Common myeloid progenitor, CD34-positive (primary cell): ENCODE data around the gene KRTAP6-2.

Source experiments
- CTCF ChIA-PET: fragments of 350-600 bp; sonication (Branson Sonifier 250); formaldehyde crosslinking; loops from one replicate; lab custom pipeline; 2021; ENCODE audit warnings: antibody characterized with exemption; lab: Charles Lee
- POLR2A ChIA-PET: fragments of 350-600 bp; sonication (Branson Sonifier 250); formaldehyde crosslinking; loops from one replicate; lab custom pipeline; 2021; ENCODE audit warnings: antibody characterized with exemption; lab: Charles Lee
- DNase-seq, 3 donors: peaks; one replicate each; pipeline versions ENCODE4 v3.0.0 to v3.0.0-alpha.2; 2013
- H3K27ac ChIP-seq, 2 experiments: 1 replicate in 1 of 2; 2 replicates in 1 of 2; pipeline ENCODE4 v1.7.0; 2013; ENCODE audit warnings: inconsistent platforms in 2 of 2, low read length in 2 of 2, mild to moderate bottlenecking in 2 of 2, low read depth in 1 of 2, moderate library complexity in 1 of 2; ENCODE audit not compliant: severe bottlenecking in 2 of 2, insufficient read depth in 1 of 2, poor library complexity in 1 of 2
- H3K27me3 ChIP-seq, 5 experiments: replicated peaks in 2 of 5; 1 replicate in 3 of 5; 2 replicates in 2 of 5; pipeline versions ENCODE4 v1.6.1 to v1.7.0; 2013; ENCODE audit warnings: low read length in 4 of 5, mild to moderate bottlenecking in 2 of 5, moderate library complexity in 2 of 5, inconsistent platforms in 1 of 5; ENCODE audit not compliant: insufficient read depth in 5 of 5, control insufficient read depth in 4 of 5
- H3K36me3 ChIP-seq, 4 experiments: 1 replicate in 2 of 4; 2 replicates in 2 of 4; pipeline versions ENCODE4 v1.6.1 to v1.7.0; 2013; ENCODE audit warnings: low read length in 3 of 4, control low read depth in 1 of 4, mild to moderate bottlenecking in 1 of 4; ENCODE audit not compliant: control insufficient read depth in 4 of 4, insufficient read depth in 4 of 4
- H3K4me1 ChIP-seq, 4 experiments: 1 replicate in 3 of 4; 2 replicates in 1 of 4; pipeline versions ENCODE4 v1.6.1 to v1.7.1; 2013; ENCODE audit warnings: low read length in 3 of 4, mild to moderate bottlenecking in 3 of 4, control low read depth in 1 of 4, inconsistent platforms in 1 of 4, moderate library complexity in 1 of 4; ENCODE audit not compliant: control insufficient read depth in 4 of 4, insufficient read depth in 4 of 4; ENCODE audit errors: control extremely low read depth in 1 of 4
- H3K4me3 ChIP-seq, 7 experiments: 1 replicate in 4 of 7; 2 replicates in 3 of 7; pipeline versions ENCODE4 v1.5.1 to v1.7.0; 2013; ENCODE audit warnings: mild to moderate bottlenecking in 7 of 7, low read length in 6 of 7, moderate library complexity in 6 of 7, inconsistent platforms in 2 of 7, low read depth in 2 of 7, control low read depth in 1 of 7; ENCODE audit not compliant: insufficient read depth in 4 of 7, control insufficient read depth in 1 of 7; ENCODE audit errors: extremely low read depth in 1 of 7
- H3K9me3 ChIP-seq, 5 experiments: 1 replicate in 4 of 5; 2 replicates in 1 of 5; pipeline versions ENCODE4 v1.6.1 to v1.7.1; 2013; ENCODE audit warnings: low read length in 4 of 5, mild to moderate bottlenecking in 2 of 5, inconsistent platforms in 1 of 5, low read depth in 1 of 5, moderate library complexity in 1 of 5; ENCODE audit not compliant: control insufficient read depth in 4 of 5, insufficient read depth in 2 of 5; ENCODE audit errors: control extremely low read depth in 1 of 5
- WGBS: methylation state at CpG from one replicate; pipeline ENCODE4 v1.1.5; 2013; ENCODE audit not compliant: insufficient coverage; 5-methylcytosine and 5-hydroxymethylcytosine counted together

Gene KRTAP6-2

GRCh38 chr21:30625449-30626165, 26.9 kb upstream of the KRTAP6-2 start:
- no peak for DNase-seq
- H3K27me3 ChIP-seq, result no peaks in the 10 kb centered on the region
- ChIA-PET POLR2A (no interaction called here), CTCF (interaction anchor here (0.5 kb wide), 1 partner anchor 495 kb away, joined by 3 read pairs; no protein-coding TSS in a partner anchor)
- 92% methylated on average over 3 of the region's 4 CpGs for WGBS
- no peaks in the 10 kb centered on the region for H3K4me1 ChIP-seq
- H3K9me3 ChIP-seq, result peaks cover 0 to 3% (median 1%) of the 10 kb centered on the region in 5 experiments
- H3K27ac ChIP-seq, result no peak overlapping the region
- H3K4me3 ChIP-seq, result no peak overlapping the region
- no peaks in the 10 kb centered on the region for H3K36me3 ChIP-seq

GRCh38 chr21:30623362-30623761, 24.7 kb upstream of the KRTAP6-2 start:
- no peak overlapping the region for H3K4me3 ChIP-seq
- no peaks in the 10 kb centered on the region for H3K36me3 ChIP-seq
- H3K9me3 ChIP-seq, result peaks cover 0 to 3% (median 1%) of the 10 kb centered on the region in 5 experiments
- no peak overlapping the region for H3K27ac ChIP-seq
- WGBS, result 95% methylated on average over 2 of the region's 3 CpGs
- ChIA-PET POLR2A (no interaction called here), CTCF (interaction anchor here (0.6 kb wide), 1 partner anchor 13 kb away, joined by 3 read pairs; no protein-coding TSS in a partner anchor)
- DNase-seq, result no peak
- H3K4me1 ChIP-seq, result no peaks in the 10 kb centered on the region
- H3K27me3 ChIP-seq, result no peaks in the 10 kb centered on the region

DNA sequence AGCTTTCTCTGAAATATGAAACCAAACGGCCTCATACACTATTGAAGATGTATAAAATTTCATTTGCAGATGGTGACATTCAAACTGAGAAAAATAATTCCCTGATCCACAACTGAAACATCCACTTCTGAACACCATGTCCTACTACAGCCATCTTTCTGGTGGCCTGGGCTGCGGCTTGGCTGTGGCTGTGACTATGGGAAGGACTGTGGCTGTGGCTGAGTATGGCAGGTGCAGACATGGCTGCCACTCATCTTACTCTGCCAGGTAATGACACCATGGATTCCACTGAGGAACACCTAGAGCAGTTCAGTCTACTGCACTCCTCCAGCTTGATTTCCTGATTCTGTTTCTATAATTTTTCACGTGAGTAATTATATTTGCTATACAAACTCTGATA, 21.8 kb upstream of the KRTAP6-2 start, which contains the start of gene KRTAP20-4:
KRTAP20-4 (plus strand) TSS at position 106 of the 400 bp plus-strand sequence.
- Histone ChIP-seq H3K9me3 (peaks cover 0 to 3% (median 0%) of the 10 kb centered on the region in 5 experiments), H3K4me1 (no peaks in the 10 kb centered on the region), H3K27ac (no peak within 1 kb of the TSS), H3K4me3 (no peak within 1 kb of the TSS), H3K36me3 (no peaks in the 10 kb centered on the region), H3K27me3 (no peaks in the 10 kb centered on the region)
- no peak for DNase-seq
- 100% methylated on average over 1 of the region's 3 CpGs for WGBS
- ChIA-PET CTCF (no interaction called here), POLR2A (no interaction called here)

DNA sequence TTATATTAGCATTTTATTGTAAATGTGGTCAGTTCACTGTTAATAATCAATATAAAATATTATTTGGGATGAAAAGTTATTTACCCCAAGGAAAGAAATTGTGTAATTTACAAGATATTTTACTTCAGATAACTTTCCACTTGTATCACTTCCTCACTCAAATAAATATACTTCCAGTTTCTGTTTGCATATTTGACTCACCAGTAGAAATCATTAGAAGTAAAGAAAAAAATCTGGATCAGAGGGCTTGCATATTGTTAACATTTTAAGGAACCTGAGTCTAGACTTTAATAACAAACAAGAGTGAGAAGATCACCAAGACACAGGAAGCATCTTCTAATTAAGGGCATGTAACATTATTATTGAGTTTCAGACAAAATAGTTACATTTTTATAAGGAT, 21.4 kb upstream of the KRTAP6-2 start:
- DNase-seq, result no peak
- Histone ChIP-seq H3K27ac (no peak overlapping the region), H3K36me3 (no peaks in the 10 kb centered on the region), H3K4me3 (no peak overlapping the region), H3K27me3 (no peaks in the 10 kb centered on the region), H3K9me3 (peaks cover 0 to 3% (median 0%) of the 10 kb centered on the region in 5 experiments), H3K4me1 (no peaks in the 10 kb centered on the region)
- ChIA-PET CTCF (no interaction called here), POLR2A (no interaction called here)

DNA sequence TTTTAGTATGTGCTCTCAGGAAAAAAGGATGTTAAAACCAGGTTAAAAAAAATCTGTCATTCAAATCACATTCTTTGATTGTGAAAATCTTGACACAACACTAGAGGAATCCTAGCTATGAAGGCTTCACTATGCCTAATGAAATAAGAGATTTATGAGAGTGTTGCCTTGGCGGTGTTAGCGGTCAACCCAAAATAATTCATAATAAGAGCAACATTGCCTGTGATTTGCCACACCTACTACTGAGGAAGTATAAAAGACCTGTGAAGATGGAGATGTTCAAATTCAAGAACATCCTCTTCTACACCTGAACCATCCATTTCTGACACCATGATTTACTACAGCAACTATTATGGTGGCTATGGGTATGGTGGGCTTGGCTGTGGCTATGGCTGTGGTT, 17.4 kb upstream of the KRTAP6-2 start, which contains the start of gene KRTAP20-1:
KRTAP20-1 (plus strand) TSS at position 301 of the 400 bp plus-strand sequence; CDS start at position 331, 30 bp downstream.
- no peaks in the 10 kb centered on the region for H3K4me1 ChIP-seq
- DNase-seq, result no peak
- H3K4me3 ChIP-seq, result no peak within 1 kb of the TSS
- no peaks in the 10 kb centered on the region for H3K36me3 ChIP-seq
- no peak within 1 kb of the TSS for H3K27ac ChIP-seq
- ChIA-PET CTCF (no interaction called here), POLR2A (no interaction called here)
- no CpG with 5 or more reads among the region's 2 CpGs for WGBS
- no peaks in the 10 kb centered on the region for H3K9me3 ChIP-seq
- no peaks in the 10 kb centered on the region for H3K27me3 ChIP-seq

GRCh38 chr21:30615199-30615598, 16.5 kb upstream of the KRTAP6-2 start:
- H3K27me3 ChIP-seq, result no peaks in the 10 kb centered on the region
- ChIA-PET POLR2A (no interaction called here), CTCF (no interaction called here)
- DNase-seq, result no peak
- H3K9me3 ChIP-seq, result no peaks in the 10 kb centered on the region
- no peak overlapping the region for H3K27ac ChIP-seq
- no peaks in the 10 kb centered on the region for H3K36me3 ChIP-seq
- H3K4me1 ChIP-seq, result no peaks in the 10 kb centered on the region
- H3K4me3 ChIP-seq, result no peak overlapping the region

DNA sequence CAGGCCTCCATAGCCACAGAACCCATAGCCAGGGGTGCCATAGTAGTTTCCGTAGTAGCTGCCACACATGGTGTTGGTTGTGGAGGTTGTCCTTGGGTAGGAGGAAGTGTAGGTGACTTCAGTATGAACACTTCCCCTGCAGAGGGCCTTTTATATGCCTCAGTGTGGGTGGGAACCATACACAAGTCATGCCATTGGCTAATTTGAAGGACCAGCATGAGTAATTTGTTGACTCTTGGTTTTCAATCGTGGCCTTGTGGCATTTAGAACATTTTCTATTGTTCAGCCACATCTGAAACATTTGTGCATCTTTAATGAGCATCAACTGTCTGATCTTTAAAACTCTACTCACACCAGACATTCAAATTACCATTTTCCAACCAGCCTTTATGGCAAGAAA, 15.1 kb upstream of the KRTAP6-2 start, which contains the start of gene KRTAP6-1:
KRTAP6-1 (minus strand) TSS at position 95 of the 400 bp plus-strand sequence; CDS start at position 69, 26 bp downstream.
- Histone ChIP-seq H3K4me1 (no peaks in the 10 kb centered on the region), H3K27me3 (no peaks in the 10 kb centered on the region), H3K9me3 (no peaks in the 10 kb centered on the region), H3K27ac (no peak within 1 kb of the TSS), H3K4me3 (no peak within 1 kb of the TSS), H3K36me3 (no peaks in the 10 kb centered on the region)
- ChIA-PET CTCF (no interaction called here), POLR2A (interaction anchor here (0.6 kb wide), 1 partner anchor 165 kb away, joined by 5 read pairs; no protein-coding TSS in a partner anchor)
- WGBS, result 80% methylated on average over 1 of the region's 2 CpGs
- DNase-seq, result no peak
